CD4-positive, alpha-beta memory T cell (primary cell): ENCODE measurements around the gene PTGES2. TPM values are rescaled to one million over a fixed set of nuclear protein-coding genes. Genes with fewer than 3 reads are reported as not detected.

Source experiments
- CTCF ChIA-PET: fragments of 350-600 bp; sonication (Branson Sonifier 250); formaldehyde crosslinking; loops from one replicate; lab custom pipeline; 2021; ENCODE audit warnings: inconsistent platforms; ENCODE audit not compliant: partially characterized antibody; lab: Charles Lee
- POLR2A ChIA-PET: fragments of 350-600 bp; sonication (Branson Sonifier 250); formaldehyde crosslinking; loops from one replicate; lab custom pipeline; 2021; ENCODE audit not compliant: partially characterized antibody; lab: Charles Lee
- DNase-seq, 5 donors: peaks; one replicate each; pipeline versions ENCODE4 v3.0.0 to v3.0.0-alpha.2; 2020 to 2022; ENCODE audit warnings: mixed read lengths in 1 of 5
- H3K27ac ChIP-seq: one replicate; pipeline ENCODE4 v1.7.0; 2013; ENCODE audit warnings: low read depth, low read length
- H3K27me3 ChIP-seq: 2 replicates; pipeline ENCODE4 v1.7.0; 2013; ENCODE audit warnings: mild to moderate bottlenecking, low read length, moderate library complexity; ENCODE audit not compliant: insufficient read depth
- H3K36me3 ChIP-seq: 2 replicates; pipeline ENCODE4 v1.7.0; 2013; ENCODE audit warnings: mild to moderate bottlenecking, low read length, moderate library complexity; ENCODE audit not compliant: insufficient read depth
- H3K4me1 ChIP-seq: 2 replicates; pipeline ENCODE4 v1.7.0; 2013; ENCODE audit warnings: mild to moderate bottlenecking, low read length, moderate library complexity; ENCODE audit not compliant: insufficient read depth
- H3K4me3 ChIP-seq, 2 donors: one replicate each; pipeline ENCODE4 v1.7.0; 2013; ENCODE audit warnings: low read length in 2 of 2, mild to moderate bottlenecking in 1 of 2
- H3K9me3 ChIP-seq, 2 donors: one replicate each; pipeline ENCODE4 v1.7.0; 2013; ENCODE audit warnings: low read length in 2 of 2, control low read depth in 1 of 2; ENCODE audit not compliant: control insufficient read depth in 1 of 2
- H3K27ac Mint-ChIP-seq, 7 donors: one replicate each; pipeline ENCODE4 v1.8.0; 2020 to 2021; ENCODE audit warnings: mixed read lengths in 7 of 7, mild to moderate bottlenecking in 6 of 7, inconsistent platforms in 3 of 7, moderate library complexity in 3 of 7
- H3K27me3 Mint-ChIP-seq, 2 donors: one replicate each; pipeline ENCODE4 v1.8.0; 2020 to 2021; ENCODE audit warnings: mixed read lengths in 2 of 2
- H3K36me3 Mint-ChIP-seq, 2 donors: one replicate each; pipeline ENCODE4 v1.8.0; 2020 to 2021; ENCODE audit warnings: mixed read lengths in 2 of 2, inconsistent platforms in 1 of 2, mild to moderate bottlenecking in 1 of 2
- H3K4me1 Mint-ChIP-seq, 4 donors: one replicate each; pipeline ENCODE4 v1.8.0; 2020 to 2021; ENCODE audit warnings: mixed read lengths in 4 of 4, mild to moderate bottlenecking in 1 of 4
- H3K4me3 Mint-ChIP-seq, 8 donors: one replicate each; pipeline ENCODE4 v1.8.0; 2020 to 2021; ENCODE audit warnings: mixed read lengths in 8 of 8, mild to moderate bottlenecking in 7 of 8, moderate library complexity in 6 of 8, inconsistent platforms in 3 of 8
- H3K9me3 Mint-ChIP-seq, 8 donors: one replicate each; pipeline ENCODE4 v1.8.0; 2020 to 2021; ENCODE audit warnings: mixed read lengths in 8 of 8, mild to moderate bottlenecking in 5 of 8, inconsistent platforms in 3 of 8, moderate library complexity in 1 of 8
- intact Hi-C: fragments of 100-400 bp; cut with micrococcal nuclease; formaldehyde crosslinking; loops from one replicate; pipeline ENCODE4 v1.15.1; 2023
- polyA plus RNA-seq, 2 donors: library from polyadenylated mRNA; unstranded; fragments of 300-500 nt; fragmentation: Illumina TruSeq; gene quantifications; one replicate each; pipeline ENCODE4 v1.2.3, GENCODE V29; 2021
- total RNA-seq, 2 experiments: library from RNA; stranded (reverse); gene quantifications; one replicate each; pipeline ENCODE4 v1.2.3, GENCODE V29; 2021

Gene PTGES2
- total and polyA plus RNA-seq, 4 experiments from 2014 or later = 47.5 to 57.9 (median 50.3) TPM

DNA sequence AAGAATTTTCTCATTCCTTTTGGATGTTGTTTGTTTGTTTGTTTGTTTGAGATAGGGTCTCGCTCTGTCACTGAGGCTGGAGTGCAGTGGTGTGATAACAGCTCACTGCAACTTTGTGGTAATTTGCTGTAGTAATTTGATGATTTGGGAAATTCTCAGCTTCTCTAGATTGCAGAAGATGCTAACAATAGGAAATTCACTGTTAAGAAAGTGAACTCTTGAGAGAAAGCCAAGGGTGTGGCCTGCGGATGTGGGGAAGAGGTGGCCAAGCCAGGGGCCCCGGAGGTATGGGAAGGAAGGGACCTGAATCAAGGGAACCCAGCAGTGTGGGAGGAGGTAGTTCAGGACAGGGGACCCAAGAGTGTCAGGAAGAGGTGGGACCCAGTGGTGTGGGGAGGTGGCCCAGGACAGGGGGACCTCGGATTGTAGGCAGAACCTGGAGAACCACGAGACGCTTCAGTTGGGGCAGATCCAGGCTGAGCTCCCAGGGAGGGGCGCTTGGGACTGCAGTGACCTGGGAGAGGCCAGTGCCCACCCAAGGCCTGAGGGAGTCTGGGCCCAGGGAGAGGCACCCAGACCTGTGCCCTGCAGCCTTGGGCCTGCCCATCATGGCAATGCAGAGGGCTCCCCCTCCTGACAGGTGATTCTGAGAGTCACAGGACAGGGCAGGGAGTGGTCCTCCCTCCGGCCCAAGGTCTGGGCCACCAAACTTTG is 16.2 kb upstream of the PTGES2 start:
- H3K9me3 Mint-ChIP-seq = no peaks in the 10 kb centered on the region
- H3K36me3 Mint-ChIP-seq = no peaks in the 10 kb centered on the region

DNA sequence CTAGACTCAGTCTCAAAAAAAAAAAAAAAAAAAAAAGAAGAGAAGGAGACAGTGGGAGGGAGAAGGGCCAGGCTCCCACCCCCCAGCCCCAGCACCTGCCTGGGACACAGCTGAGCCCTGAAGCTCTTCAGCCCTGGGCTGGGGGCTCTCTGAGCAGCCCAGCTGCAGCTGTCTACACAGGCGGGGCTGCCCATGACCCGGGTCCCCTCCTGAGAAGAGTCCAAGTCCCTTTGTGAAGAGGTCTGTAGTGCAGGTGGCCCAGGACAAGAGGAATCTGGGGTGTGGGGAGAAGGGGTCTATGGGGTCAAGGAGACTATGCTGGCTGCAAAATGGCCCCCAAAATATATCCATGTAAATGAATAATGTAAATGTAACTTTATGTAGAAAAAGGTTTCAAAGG is 15.1 kb upstream of the PTGES2 start:
- Mint-ChIP-seq H3K9me3 (peaks cover 0 to 1% (median 0%) of the 10 kb centered on the region in 8 donors), H3K27ac (peak overlapping the region in 1 of 7 donors; percentile 10), H3K4me1 (peaks cover 5 to 15% (median 10%) of the 10 kb centered on the region in 4 donors), H3K4me3 (no peak overlapping the region), H3K27me3 (peaks cover 0 to 1% of the 10 kb centered on the region in 2 donors), H3K36me3 (no peaks in the 10 kb centered on the region)
- intact Hi-C loops = no loop called here
- no peak for DNase-seq
- peaks cover 19% of the 10 kb centered on the region for H3K4me1 ChIP-seq
- no peak overlapping the region for H3K27ac ChIP-seq
- H3K9me3 ChIP-seq = no peaks in the 10 kb centered on the region
- no peaks in the 10 kb centered on the region for H3K36me3 ChIP-seq
- ChIA-PET POLR2A (interaction anchor here (1.0 to 2.3 kb wide), 4 partner anchors 9 to 692 kb away, joined by 3 to 10 read pairs (median 6); partner anchors contain the start of gene BBLN), CTCF (interaction anchor here (1.2 to 1.9 kb wide), 4 partner anchors 12 to 48 kb away, joined by 4 to 6 read pairs (median 5); partner anchors contain the start of gene CIZ1)
- H3K27me3 ChIP-seq = no peaks in the 10 kb centered on the region
- H3K4me3 ChIP-seq = no peak overlapping the region

More for the DNA sequence above, 16.2 kb upstream of the PTGES2 start:
- no peaks in the 10 kb centered on the region for H3K36me3 ChIP-seq
- peaks cover 5 to 15% (median 10%) of the 10 kb centered on the region in 4 donors for H3K4me1 Mint-ChIP-seq
- POLR2A ChIA-PET = interaction anchor here (1.1 kb wide), 1 partner anchor 8 kb away, joined by 3 read pairs; no protein-coding TSS in a partner anchor
- CTCF ChIA-PET = interaction anchor here (1.7 kb wide), 1 partner anchor 15 kb away, joined by 6 read pairs; no protein-coding TSS in a partner anchor
- H3K27me3 Mint-ChIP-seq = peaks cover 0 to 1% of the 10 kb centered on the region in 2 donors
- intact Hi-C loops = no loop called here
- H3K27ac Mint-ChIP-seq = peak overlapping the region in 4 of 7 donors; percentile 29 to 85 (median 47)
- H3K4me1 ChIP-seq = peaks cover 19% of the 10 kb centered on the region
- H3K4me3 Mint-ChIP-seq = peak overlapping the region in 3 of 8 donors; percentile 29 to 76 (median 61)
- H3K27ac ChIP-seq = no peak overlapping the region
- no peak for DNase-seq
- no peaks in the 10 kb centered on the region for H3K9me3 ChIP-seq
- H3K4me3 ChIP-seq = no peak overlapping the region
- no peaks in the 10 kb centered on the region for H3K27me3 ChIP-seq

- Mint-ChIP-seq H3K9me3 (peaks cover 0 to 1% (median 0%) of the 10 kb centered on the region in 8 donors), H3K4me3 (peak overlapping the region in 6 of 8 donors; percentile 18 to 77 (median 36)), H3K27ac (peak overlapping the region in 4 of 7 donors; percentile 43 to 79 (median 70)), H3K36me3 (no peaks in the 10 kb centered on the region), H3K4me1 (peaks cover 5 to 19% (median 12%) of the 10 kb centered on the region in 4 donors), H3K27me3 (peaks cover 0 to 1% of the 10 kb centered on the region in 2 donors)
- H3K27me3 ChIP-seq = no peaks in the 10 kb centered on the region
- ChIA-PET CTCF (interaction anchor here (1.2 to 1.9 kb wide), 3 partner anchors 12 to 49 kb away, joined by 4 to 6 read pairs (median 4); partner anchors contain the start of gene CIZ1), POLR2A (interaction anchor here (1.0 to 2.3 kb wide), 3 partner anchors 14 to 691 kb away, joined by 3 to 10 read pairs (median 8); partner anchors contain the start of gene BBLN)
- intact Hi-C loops = no loop called here
- no peak overlapping the region for H3K27ac ChIP-seq
- DNase-seq = peak in 2 of 5 donors; percentile 26 to 29
- peaks cover 19% of the 10 kb centered on the region for H3K4me1 ChIP-seq
- H3K9me3 ChIP-seq = no peaks in the 10 kb centered on the region
- no peaks in the 10 kb centered on the region for H3K36me3 ChIP-seq
- no peak overlapping the region for H3K4me3 ChIP-seq
Measured at GRCh38 chr9:128142061-128142460, 14.5 kb upstream of the PTGES2 start.

- Mint-ChIP-seq H3K4me3 (peak overlapping the region in 2 of 8 donors; percentile 18 to 53), H3K9me3 (peaks cover 0 to 1% (median 0%) of the 10 kb centered on the region in 8 donors), H3K27me3 (peaks cover 0 to 1% of the 10 kb centered on the region in 2 donors), H3K4me1 (peaks cover 5 to 23% (median 14%) of the 10 kb centered on the region in 4 donors), H3K27ac (no peak overlapping the region), H3K36me3 (no peaks in the 10 kb centered on the region)
- ChIA-PET POLR2A (interaction anchor here (1.0 to 2.3 kb wide), 3 partner anchors 13 to 691 kb away, joined by 3 to 10 read pairs (median 8); partner anchors contain the start of gene BBLN), CTCF (interaction anchor here (1.2 to 1.9 kb wide), 3 partner anchors 11 to 49 kb away, joined by 4 to 6 read pairs (median 4); partner anchors contain the start of gene CIZ1)
- H3K9me3 ChIP-seq = no peaks in the 10 kb centered on the region
- no peaks in the 10 kb centered on the region for H3K27me3 ChIP-seq
- H3K36me3 ChIP-seq = no peaks in the 10 kb centered on the region
- DNase-seq = no peak
- no peak overlapping the region for H3K4me3 ChIP-seq
- no peak overlapping the region for H3K27ac ChIP-seq
- intact Hi-C loops = no loop called here
- H3K4me1 ChIP-seq = peaks cover 19% of the 10 kb centered on the region
Measured at GRCh38 chr9:128141604-128142003, 14.1 kb upstream of the PTGES2 start.

DNA sequence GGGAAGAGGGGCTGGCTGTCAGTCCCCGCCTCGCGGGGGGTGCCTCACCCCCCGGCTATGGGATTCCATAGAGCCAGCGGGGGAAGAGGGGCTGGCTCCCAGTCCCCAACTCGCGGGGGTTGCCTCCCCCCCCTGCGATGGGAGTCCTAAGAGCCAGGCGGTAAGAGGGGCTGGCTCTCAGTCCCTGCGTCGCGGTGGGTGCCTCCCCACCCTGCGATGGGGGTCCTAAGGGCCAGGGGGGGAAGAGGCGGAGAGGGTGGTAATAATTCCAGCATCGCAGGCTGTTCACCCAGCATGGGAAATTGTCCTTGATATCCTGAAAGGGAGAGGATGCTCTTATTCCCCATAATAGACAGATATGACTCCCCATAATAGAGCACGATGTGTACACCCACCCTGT is 12.1 kb upstream of the PTGES2 start:
- Histone ChIP-seq H3K4me3 (no peak overlapping the region), H3K27me3 (no peaks in the 10 kb centered on the region), H3K27ac (no peak overlapping the region), H3K4me1 (peaks cover 19% of the 10 kb centered on the region), H3K36me3 (no peaks in the 10 kb centered on the region), H3K9me3 (no peaks in the 10 kb centered on the region)
- Mint-ChIP-seq H3K27me3 (peaks cover 0 to 1% of the 10 kb centered on the region in 2 donors), H3K4me1 (peaks cover 6 to 31% (median 17%) of the 10 kb centered on the region in 4 donors), H3K36me3 (no peaks in the 10 kb centered on the region), H3K9me3 (peaks cover 0 to 1% (median 0%) of the 10 kb centered on the region in 8 donors), H3K4me3 (no peak overlapping the region), H3K27ac (no peak overlapping the region)
- POLR2A ChIA-PET = no interaction called here
- DNase-seq = no peak
- intact Hi-C loops = no loop called here
- CTCF ChIA-PET = no interaction called here

DNA sequence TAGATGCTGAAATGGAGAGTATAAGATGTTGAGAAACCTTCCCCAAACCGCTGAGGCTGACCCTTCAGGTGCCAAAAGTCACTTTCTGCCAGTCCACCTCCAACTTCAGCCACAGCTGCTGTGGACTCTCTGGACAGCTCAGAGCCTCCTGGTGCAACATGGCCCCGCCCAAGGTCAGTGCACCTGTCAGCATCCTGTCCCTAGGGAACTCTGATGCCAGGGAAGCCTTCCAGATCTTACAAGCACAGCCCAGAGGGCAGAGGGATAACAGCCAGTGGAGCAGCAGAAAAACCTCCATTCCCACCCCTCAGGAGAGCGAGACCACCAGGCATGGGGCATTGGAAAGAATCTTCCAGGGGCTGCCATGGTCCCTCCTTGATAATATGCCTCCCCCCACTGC is 10.5 kb upstream of the PTGES2 start:
- CTCF ChIA-PET = interaction anchor here (1.1 kb wide), 1 partner anchor 14 kb away, joined by 3 read pairs; no protein-coding TSS in a partner anchor
- intact Hi-C loops = no loop called here
- H3K9me3 Mint-ChIP-seq = peaks cover 0 to 1% (median 0%) of the 10 kb centered on the region in 8 donors
- Histone ChIP-seq H3K27me3 (no peaks in the 10 kb centered on the region), H3K9me3 (no peaks in the 10 kb centered on the region), H3K4me1 (peaks cover 13% of the 10 kb centered on the region), H3K36me3 (no peaks in the 10 kb centered on the region), H3K27ac (no peak overlapping the region), H3K4me3 (no peak overlapping the region)
- peaks cover 0 to 1% of the 10 kb centered on the region in 2 donors for H3K27me3 Mint-ChIP-seq
- H3K27ac Mint-ChIP-seq = peak overlapping the region in 1 of 7 donors; percentile 30
- H3K4me1 Mint-ChIP-seq = peaks cover 6 to 24% (median 14%) of the 10 kb centered on the region in 4 donors
- POLR2A ChIA-PET = interaction anchor here (0.9 kb wide), 1 partner anchor 10 kb away, joined by 4 read pairs; no protein-coding TSS in a partner anchor
- no peaks in the 10 kb centered on the region for H3K36me3 Mint-ChIP-seq
- DNase-seq = no peak
- no peak overlapping the region for H3K4me3 Mint-ChIP-seq
